ENCODE results near the gene ELP5.

ELP5 gene

GRCh38 chr17:7258731-7259554 lies 6.9 kb downstream of the ELP5 start:
- no peak for DNase-seq

DNA sequence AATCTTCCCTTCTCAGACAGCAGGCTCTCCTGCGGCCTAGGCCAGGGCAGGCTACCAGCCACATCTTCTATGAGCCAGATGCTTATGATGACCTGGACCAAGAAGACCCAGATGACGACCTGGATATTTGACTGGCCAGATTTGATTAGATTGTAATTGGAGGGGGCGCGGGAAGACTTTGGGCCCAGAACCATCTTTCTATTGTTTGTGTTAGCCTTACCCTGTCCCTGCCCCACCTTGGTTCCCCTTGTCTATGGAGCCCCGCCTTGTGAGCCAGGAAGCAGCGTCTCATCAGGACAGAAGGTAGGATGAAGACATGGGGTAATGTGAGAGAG lies 7.5 kb downstream of the ELP5 start:
- DNase-seq: no peak

DNA sequence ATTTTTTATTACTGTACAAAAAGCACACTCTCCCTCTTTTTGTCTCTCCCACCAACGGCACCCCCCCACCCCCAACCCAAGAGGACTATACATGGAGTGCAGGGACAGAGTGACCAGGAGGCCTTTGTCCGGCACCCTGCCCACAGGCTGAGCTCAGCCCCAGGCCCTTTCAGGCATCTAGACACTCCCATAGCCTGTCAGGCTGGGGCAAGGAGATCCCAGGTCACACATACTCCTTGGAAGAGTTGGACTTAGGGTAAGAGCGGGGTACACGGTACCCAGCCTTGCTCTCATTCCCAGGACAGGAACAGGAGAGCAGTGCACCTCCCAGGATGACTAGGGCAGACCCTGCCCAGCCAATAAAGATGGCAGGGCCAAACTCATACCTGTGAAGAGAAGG lies 8.1 kb downstream of the ELP5 start:
- no peak for DNase-seq

DNA sequence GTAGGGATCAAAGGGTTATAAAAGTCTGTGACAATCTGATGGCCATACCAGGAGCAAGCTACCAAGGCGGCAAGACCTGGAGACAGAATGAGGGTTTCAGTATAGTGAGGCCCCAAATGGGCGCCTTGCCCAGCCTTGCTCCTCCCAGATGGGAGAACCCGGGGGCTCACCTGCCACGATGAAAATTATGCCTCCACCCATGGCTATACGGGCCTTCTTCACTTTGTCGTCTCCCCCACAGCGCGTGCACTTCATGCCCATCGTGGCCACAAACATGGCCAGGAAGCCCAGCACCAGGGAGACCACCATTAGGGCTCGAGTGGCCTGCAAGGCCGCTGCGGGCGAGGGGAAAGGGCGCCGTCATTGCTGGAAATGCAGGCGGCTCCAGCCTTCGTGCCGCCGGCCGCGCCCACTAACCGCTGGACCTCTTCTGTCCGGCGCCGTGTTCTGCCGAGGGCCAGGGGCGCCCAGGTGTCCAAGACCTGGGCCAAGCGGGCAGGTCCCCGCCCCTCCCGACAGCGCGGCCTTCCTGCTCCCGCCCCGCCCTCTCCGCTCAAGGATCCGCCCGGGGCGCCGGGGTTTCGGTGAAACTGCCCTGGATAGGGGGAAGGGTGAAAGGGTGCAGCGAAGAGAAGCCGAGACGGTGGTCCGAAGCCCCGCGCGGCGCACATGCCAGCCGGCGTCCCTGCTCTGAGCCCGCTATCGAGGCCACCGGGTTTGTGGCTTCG lies 8.8 kb downstream of the ELP5 start:
- DNase-seq: peak; percentile 15

- DNase-seq: no peak
These were observed 9.6 kb downstream of the ELP5 start for GRCh38 chr17:7261379-7262191.

- DNase-seq: peak; percentile 86
These were observed 10.3 kb downstream of the ELP5 start, which contains the start of gene CLDN7 for GRCh38 chr17:7262192-7262934. Gene CLDN7 (minus strand): TSS chr17:7262478. CDS start chr17:7262043, 435 bp downstream.

- DNase-seq: peak; percentile 32
These were observed 11.2 kb downstream of the ELP5 start for GRCh38 chr17:7262935-7263800.

DNA sequence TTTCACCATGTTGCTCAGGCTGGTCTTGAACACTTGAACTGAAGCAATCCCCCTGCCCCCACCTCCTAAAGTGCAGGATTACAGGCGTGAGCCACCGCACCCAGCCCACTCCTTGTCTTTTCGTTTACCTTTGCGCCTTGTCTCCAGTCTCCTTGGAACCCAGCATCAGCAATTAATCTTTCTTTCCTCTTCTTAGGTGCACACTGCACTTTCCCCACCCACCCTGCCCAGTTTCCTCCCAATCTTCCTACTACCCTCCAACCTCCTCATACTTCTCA lies 11.7 kb downstream of the ELP5 start:
- no peak for DNase-seq

DNA sequence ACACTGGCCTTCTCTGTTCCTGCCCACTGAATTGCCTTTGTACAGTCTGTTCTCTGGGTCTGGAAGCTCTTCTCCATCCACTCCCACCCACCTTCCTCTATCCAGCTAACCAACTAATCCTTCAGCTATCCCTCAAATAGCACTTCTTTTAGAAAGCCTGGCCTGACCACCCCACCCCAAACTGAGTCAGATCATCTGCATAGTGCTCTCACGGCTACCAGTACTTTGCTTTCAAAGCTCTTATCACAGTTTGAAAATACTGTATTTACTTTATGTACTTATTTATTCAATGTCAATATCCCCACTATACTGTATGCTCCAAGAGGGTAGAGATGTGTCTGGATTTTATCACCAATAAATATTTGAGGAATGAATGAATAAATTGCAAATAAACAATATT lies 14.8 kb downstream of the ELP5 start:
- no peak for DNase-seq

DNA sequence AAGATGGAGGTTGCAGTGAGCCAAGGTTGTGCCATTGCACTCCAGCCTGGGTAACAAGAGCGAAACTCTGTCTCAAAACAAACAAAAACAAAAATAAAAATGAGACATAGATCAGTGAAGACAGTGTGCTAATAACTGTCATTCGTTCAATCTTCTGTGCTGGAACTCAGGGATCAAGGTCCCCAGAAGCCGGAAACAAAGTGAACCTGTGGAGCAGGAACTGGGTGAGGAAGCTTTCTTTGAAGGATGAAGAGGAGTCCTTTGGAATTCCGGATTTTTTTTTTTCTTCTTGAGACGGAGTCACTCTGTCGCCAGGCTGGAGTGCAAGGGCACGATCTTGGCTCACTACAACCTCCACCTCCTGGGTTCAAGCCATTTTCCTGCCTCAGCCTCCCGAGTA lies 27.4 kb downstream of the ELP5 start:
- DNase-seq: no peak

DNA sequence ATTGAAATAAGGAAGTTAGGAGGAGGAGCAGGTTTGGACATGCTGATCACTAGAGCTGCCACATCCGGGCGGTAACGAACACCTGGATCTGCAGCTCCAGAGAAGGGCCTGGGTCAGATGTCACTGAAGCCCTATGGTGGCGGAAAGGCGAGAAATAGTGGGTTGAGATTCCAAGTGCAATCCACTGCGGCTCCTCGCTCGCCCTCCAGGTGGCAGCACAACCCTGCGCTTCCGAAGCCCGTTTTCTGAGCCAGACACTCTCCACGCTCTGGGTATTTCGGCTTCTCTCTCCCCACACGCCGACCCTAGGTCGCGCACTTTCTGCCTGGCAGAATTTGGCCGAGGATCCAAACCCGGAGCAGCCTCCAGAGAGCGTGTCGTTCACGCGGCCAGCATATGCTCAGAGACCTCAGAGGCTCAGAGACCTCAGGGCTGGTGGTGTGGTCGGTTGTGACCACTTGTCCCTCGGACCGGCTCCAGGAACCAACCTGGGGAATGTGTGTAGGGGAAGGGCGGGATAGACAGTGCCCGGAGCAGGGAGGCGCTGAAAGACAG lies 28.6 kb downstream of the ELP5 start:
- peak; percentile 92 for DNase-seq

DNA sequence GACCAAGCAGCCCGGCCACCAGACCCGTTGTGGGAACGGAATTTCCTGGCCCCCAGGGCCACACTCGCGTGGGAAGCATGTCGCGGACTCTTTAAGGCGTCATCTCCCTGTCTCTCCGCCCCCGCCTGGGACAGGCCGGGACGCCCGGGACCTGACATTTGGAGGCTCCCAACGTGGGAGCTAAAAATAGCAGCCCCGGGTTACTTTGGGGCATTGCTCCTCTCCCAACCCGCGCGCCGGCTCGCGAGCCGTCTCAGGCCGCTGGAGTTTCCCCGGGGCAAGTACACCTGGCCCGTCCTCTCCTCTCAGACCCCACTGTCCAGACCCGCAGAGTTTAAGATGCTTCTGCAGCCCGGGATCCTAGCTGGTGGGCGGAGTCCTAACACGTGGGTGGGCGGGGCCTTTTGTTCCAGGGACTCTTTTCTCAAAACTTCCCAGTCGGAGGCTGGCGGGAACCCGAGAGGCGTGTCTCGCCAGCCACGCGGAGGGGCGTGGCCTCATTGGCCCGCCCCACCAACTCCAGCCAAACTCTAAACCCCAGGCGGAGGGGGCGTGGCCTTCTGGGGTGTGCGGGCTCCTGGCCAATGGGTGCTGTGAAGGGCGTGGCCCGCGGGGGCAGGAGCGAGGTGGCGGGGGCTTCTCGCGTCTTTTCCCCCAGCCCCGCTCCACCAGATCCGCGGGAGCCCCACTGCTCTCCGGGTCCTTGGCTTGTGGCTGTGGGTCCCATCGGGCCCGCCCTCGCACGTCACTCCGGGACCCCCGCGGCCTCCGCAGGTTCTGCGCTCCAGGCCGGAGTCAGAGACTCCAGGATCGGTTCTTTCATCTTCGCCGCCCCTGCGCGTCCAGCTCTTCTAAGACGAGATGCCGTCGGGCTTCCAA lies 29.3 kb downstream of the ELP5 start, which contains the start of gene SLC2A4:
TSS of gene SLC2A4 (plus strand) at position 645 of the 879 bp plus-strand sequence. CDS start at position 862, 217 bp downstream.
- peak; percentile 94 for DNase-seq

GRCh38 chr17:7281953-7282751 lies 30.1 kb downstream of the ELP5 start:
- DNase-seq: no peak

GRCh38 chr17:7282752-7283321 lies 30.8 kb downstream of the ELP5 start:
- DNase-seq: no peak

- no peak for DNase-seq
These were observed 31.6 kb downstream of the ELP5 start for GRCh38 chr17:7283471-7284216.

- no peak for DNase-seq
These were observed 32.9 kb downstream of the ELP5 start for GRCh38 chr17:7284911-7285310.

DNA sequence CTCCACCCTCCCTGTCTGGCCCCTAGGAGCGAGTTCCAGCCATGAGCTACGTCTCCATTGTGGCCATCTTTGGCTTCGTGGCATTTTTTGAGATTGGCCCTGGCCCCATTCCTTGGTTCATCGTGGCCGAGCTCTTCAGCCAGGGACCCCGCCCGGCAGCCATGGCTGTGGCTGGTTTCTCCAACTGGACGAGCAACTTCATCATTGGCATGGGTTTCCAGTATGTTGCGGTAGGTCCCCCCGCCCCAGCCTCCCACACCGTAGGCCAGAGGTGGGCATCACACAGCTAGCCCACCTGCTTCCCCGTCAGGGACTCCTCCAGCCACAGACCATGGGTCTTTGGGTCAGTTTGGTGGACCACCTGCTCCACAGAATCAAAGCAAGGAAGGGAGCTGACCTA lies 33.7 kb downstream of the ELP5 start:
- DNase-seq: no peak

- DNase-seq: no peak
These were observed 37.4 kb downstream of the ELP5 start for GRCh38 chr17:7289256-7290032.

All from NCI-H748 treated with DMSO at 0.1 percent for 48 hours (cell line).